Uterus (tissue), 4 donors: ENCODE data around the gene STK17A. TPM values are rescaled to one million over a fixed set of nuclear protein-coding genes. Genes with fewer than 3 reads are reported as not detected.

Source experiments
- DNase-seq, 2 donors: peaks; one replicate each; pipeline ENCODE4 v3.0.0-alpha.2; 2019 to 2020
- H3K27ac ChIP-seq, 2 donors: fragments of 200-600 bp; sonication (generic); 1 replicate in 1 of 2; 2 replicates in 1 of 2; pipeline ENCODE4 v1.5.1; 2016 to 2018
- H3K27me3 ChIP-seq, 2 donors: fragments of 200-600 bp; sonication (generic); one replicate each; pipeline ENCODE4 v1.5.1; 2018 to 2019; ENCODE audit warnings: control low read depth in 1 of 2
- H3K36me3 ChIP-seq, 2 donors: fragments of 200-600 bp; sonication (generic); one replicate each; pipeline ENCODE4 v1.5.1; 2019; ENCODE audit warnings: control low read depth in 1 of 2
- H3K4me1 ChIP-seq, 2 donors: fragments of 200-600 bp; sonication (generic); one replicate each; pipeline ENCODE4 v1.5.1; 2018 to 2019; ENCODE audit warnings: control low read depth in 1 of 2
- H3K4me3 ChIP-seq, 2 donors: fragments of 200-600 bp; sonication (generic); 1 replicate in 1 of 2; 2 replicates in 1 of 2; pipeline ENCODE4 v1.5.1; 2018 to 2019; ENCODE audit warnings: mild to moderate bottlenecking in 1 of 2
- H3K9me3 ChIP-seq, 2 donors: fragments of 200-600 bp; sonication (generic); one replicate each; pipeline ENCODE4 v1.5.1; 2019; ENCODE audit warnings: control low read depth in 1 of 2
- CTCF ChIP-seq, 4 experiments: fragments of 200-600 bp in 2 of 4; fragments of 450-650 bp in 2 of 4; sonication (generic) in 2 of 4; IDR thresholded peaks; one replicate each; pipeline ENCODE4 v1.5.1; 2016 to 2019; ENCODE audit warnings: antibody characterized with exemption in 4 of 4, mild to moderate bottlenecking in 2 of 4, moderate library complexity in 1 of 4
- POLR2A ChIP-seq, 2 donors: fragments of 450-650 bp; IDR thresholded peaks; one replicate each; pipeline ENCODE4 v1.6.1; 2016; ENCODE audit warnings: antibody characterized with exemption in 2 of 2, mild to moderate bottlenecking in 1 of 2, moderate library complexity in 1 of 2
- intact Hi-C: fragments of 100-400 bp; cut with DNase I; formaldehyde crosslinking; loops from one replicate; pipeline ENCODE4 v1.15.1; 2023; ENCODE audit warnings: low total_unique reads
- total RNA-seq, 4 donors: library from RNA; depleted of rRNA in 3 of 4; stranded (reverse); fragments of >200 nt in 3 of 4; gene quantifications; one replicate each; pipeline versions ENCODE4 v1.1.0 to v1.2.4, GENCODE V29; 2014 to 2023
- donor health status: DM: yes; HTN: yes; CAD: no.

The STK17A gene
- total RNA-seq, 4 donors from 2014 or later: 2.3 to 25.2 (median 7.5) TPM

GRCh38 chr7:43618073-43618472, 35.2 kb downstream of the STK17A start:
- Histone ChIP-seq H3K9me3 (no peaks in the 10 kb centered on the region), H3K4me1 (no peaks in the 10 kb centered on the region), H3K27ac (peak overlapping the region in 1 of 2 donors; percentile 4), H3K27me3 (no peaks in the 10 kb centered on the region), H3K4me3 (no peak overlapping the region), H3K36me3 (no peaks in the 10 kb centered on the region)
- TF ChIP-seq POLR2A (IDR thresholded peaks at IDR 0.05) (no peak), CTCF (IDR thresholded peaks at IDR 0.05) (no peak)
- intact Hi-C loops: no loop called here
- DNase-seq: no peak

GRCh38 chr7:43619213-43620012, 36.5 kb downstream of the STK17A start:
- no peak for DNase-seq
- Histone ChIP-seq H3K27ac (no peak overlapping the region), H3K9me3 (no peaks in the 10 kb centered on the region), H3K4me1 (no peaks in the 10 kb centered on the region), H3K27me3 (no peaks in the 10 kb centered on the region), H3K36me3 (no peaks in the 10 kb centered on the region), H3K4me3 (no peak overlapping the region)
- intact Hi-C loops: no loop called here
- no peak for TF ChIP-seq CTCF (IDR thresholded peaks at IDR 0.05)
- TF ChIP-seq POLR2A (IDR thresholded peaks at IDR 0.05): no peak

- H3K9me3 ChIP-seq: no peaks in the 10 kb centered on the region
- no peak overlapping the region for H3K4me3 ChIP-seq
- no peaks in the 10 kb centered on the region for H3K36me3 ChIP-seq
- no peak overlapping the region for H3K27ac ChIP-seq
- no peaks in the 10 kb centered on the region for H3K27me3 ChIP-seq
- intact Hi-C loops: no loop called here
- no peaks in the 10 kb centered on the region for H3K4me1 ChIP-seq
- TF ChIP-seq POLR2A (IDR thresholded peaks at IDR 0.05): no peak
- TF ChIP-seq CTCF (IDR thresholded peaks at IDR 0.05): no peak
- DNase-seq: no peak
These were observed 39.0 kb downstream of the STK17A start for GRCh38 chr7:43621729-43622448.

- DNase-seq: no peak
- H3K4me3 ChIP-seq: no peak overlapping the region
These were observed 41.2 kb downstream of the STK17A start for GRCh38 chr7:43624156-43624555.

More at GRCh38 chr7:43624156-43624555, 41.2 kb downstream of the STK17A start:
- Histone ChIP-seq H3K36me3 (no peaks in the 10 kb centered on the region), H3K27ac (no peak overlapping the region), H3K9me3 (no peaks in the 10 kb centered on the region), H3K27me3 (no peaks in the 10 kb centered on the region), H3K4me1 (no peaks in the 10 kb centered on the region)
- TF ChIP-seq CTCF (IDR thresholded peaks at IDR 0.05) (no peak), POLR2A (IDR thresholded peaks at IDR 0.05) (no peak)
- intact Hi-C loops: no loop called here
